CD4-positive, alpha-beta T cell treated with Interleukin-12 subunit alpha and Interleukin-12 subunit beta, for 1 hour (primary cell): ENCODE measurements around the gene MAPK13.
"Not testable (repeated sequence)": the region's sequence is repeated elsewhere in the genome, so short reads cannot be mapped to it uniquely, and the experiment has no call there.

Source experiments
- DNase-seq: peaks from one replicate; pipeline ENCODE4 v3.0.0-alpha.2; 2020

Gene MAPK13

GRCh38 chr6:36128793-36129192, 1.5 kb upstream of the MAPK13 start:
- DNase-seq, result no peak

DNA sequence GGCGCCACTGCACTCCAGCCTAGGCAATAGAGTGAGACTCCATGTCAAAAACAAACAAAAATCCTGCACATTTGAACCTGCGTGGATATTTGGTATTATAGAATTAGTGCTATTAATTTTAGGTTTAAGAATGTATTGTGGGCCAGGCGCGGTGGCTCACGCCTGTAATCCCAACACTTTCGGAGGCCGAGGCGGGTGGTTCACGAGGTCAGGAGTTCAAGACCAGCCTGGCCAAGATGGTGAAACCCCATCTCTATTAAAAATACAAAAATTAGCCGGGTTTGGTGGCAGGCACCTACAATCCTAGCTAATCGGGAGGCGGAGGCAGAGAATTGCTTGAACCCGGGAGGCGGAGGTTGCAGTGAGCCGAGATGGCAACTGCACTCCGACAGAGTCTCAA, 979 bp upstream of the MAPK13 start:
- DNase-seq, result not testable (repeated sequence)

GRCh38 chr6:36130667-36131510, 576 bp downstream of the MAPK13 start:
- DNase-seq, result peak; percentile 62

DNA sequence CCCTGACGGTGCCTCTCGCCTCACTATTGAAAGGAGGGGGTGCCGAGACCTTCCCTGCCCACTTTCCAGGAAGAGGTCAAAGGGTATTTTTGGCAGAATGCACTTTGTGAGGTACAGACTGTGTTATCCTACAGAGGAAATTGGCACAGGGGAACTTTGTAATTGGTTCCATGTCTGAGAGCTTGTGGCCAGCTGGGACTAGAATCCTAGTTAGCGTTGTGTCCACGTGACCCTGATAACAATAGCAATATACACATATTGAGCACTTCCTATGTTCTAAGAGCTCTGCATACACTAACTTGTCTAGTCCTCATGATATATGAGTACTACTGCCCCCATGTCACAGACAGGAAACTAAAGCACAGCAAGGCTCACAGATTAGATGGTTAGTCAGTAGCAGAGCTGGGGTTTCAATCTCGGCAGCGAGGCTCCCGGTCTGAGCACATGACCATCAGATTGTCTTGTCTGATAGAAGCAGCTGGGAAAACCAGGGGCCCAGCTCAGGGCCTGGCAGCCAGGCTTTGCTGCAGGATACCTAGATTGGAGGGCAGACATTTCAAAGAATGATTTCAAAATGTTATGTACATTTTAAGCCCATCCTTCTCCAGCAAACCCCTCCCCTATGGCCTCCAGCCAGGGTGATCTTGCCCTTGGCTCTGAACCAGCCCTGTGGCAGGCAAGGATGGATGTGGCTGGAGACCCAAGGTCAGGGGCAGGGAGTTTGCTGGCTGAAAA, 1.4 kb downstream of the MAPK13 start:
- DNase-seq, result peak; percentile 61

- DNase-seq, result no peak
These were observed 2.1 kb downstream of the MAPK13 start for GRCh38 chr6:36132246-36132895.

GRCh38 chr6:36133148-36133547, 2.8 kb downstream of the MAPK13 start:
- no peak for DNase-seq

- DNase-seq, result no peak
These were observed 3.6 kb downstream of the MAPK13 start for GRCh38 chr6:36133912-36134311.

GRCh38 chr6:36135053-36135731, 4.9 kb downstream of the MAPK13 start:
- DNase-seq, result no peak

GRCh38 chr6:36136034-36136433, 5.7 kb downstream of the MAPK13 start:
- DNase-seq, result no peak

DNA sequence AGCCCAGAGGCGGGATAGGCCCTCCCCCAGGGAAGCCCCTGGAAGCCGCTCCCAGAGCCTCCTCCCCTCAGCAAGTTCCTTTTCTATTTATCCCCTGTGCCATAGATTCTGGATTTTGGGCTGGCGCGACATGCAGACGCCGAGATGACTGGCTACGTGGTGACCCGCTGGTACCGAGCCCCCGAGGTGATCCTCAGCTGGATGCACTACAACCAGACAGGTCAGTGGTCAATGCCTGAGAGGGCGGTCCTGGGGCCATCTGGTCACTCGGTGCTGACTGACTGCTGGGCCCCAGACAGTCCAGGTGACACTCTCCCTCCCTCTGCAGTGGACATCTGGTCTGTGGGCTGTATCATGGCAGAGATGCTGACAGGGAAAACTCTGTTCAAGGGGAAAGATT, 6.2 kb downstream of the MAPK13 start:
- no peak for DNase-seq

DNA sequence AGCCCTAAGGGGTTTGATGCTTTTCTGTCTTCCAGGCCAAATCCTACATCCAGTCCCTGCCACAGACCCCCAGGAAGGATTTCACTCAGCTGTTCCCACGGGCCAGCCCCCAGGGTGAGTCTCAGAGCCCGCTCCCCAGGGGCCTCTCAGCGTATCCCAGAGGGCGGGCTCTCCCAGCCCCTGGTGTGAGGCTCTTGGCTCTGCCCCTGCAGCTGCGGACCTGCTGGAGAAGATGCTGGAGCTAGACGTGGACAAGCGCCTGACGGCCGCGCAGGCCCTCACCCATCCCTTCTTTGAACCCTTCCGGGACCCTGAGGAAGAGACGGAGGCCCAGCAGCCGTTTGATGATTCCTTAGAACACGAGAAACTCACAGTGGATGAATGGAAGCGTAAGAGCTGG, 8.4 kb downstream of the MAPK13 start:
- DNase-seq, result no peak

DNA sequence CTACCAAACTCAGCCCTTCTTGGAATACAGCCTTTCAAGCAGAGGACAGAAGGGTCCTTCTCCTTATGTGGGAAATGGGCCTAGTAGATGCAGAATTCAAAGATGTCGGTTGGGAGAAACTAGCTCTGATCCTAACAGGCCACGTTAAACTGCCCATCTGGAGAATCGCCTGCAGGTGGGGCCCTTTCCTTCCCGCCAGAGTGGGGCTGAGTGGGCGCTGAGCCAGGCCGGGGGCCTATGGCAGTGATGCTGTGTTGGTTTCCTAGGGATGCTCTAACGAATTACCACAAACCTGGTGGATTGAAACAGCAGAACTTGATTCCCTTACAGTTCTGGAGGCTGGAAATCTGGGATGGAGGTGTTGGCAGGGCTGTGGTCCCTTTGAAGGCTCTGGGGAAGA, 9.1 kb downstream of the MAPK13 start:
- DNase-seq, result no peak

- no peak for DNase-seq
These were observed 9.8 kb downstream of the MAPK13 start for GRCh38 chr6:36139991-36140710.

DNA sequence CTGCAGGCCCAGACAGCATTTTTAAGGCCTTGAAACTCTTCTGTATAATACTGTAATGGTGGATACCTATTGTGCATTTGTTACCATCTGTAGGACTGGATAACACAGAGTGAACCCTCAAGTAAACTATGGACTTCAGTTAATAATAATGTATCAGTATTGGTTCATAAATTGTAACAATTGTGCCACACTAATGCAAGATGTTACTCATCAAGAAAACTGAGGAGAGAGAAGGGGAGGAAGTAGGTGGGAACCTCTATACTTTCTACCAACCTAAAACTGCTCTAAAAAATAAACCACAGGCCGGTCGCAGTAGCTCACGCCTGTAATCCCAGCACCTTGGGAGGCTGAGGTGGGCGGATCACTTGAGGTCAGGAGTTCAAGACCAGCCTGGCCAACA, 10.8 kb downstream of the MAPK13 start:
- no peak for DNase-seq

- DNase-seq, result no peak
These were observed 11.6 kb downstream of the MAPK13 start for GRCh38 chr6:36141961-36142360.

- no peak for DNase-seq
These were observed 12.9 kb downstream of the MAPK13 start for GRCh38 chr6:36142971-36143838.

DNA sequence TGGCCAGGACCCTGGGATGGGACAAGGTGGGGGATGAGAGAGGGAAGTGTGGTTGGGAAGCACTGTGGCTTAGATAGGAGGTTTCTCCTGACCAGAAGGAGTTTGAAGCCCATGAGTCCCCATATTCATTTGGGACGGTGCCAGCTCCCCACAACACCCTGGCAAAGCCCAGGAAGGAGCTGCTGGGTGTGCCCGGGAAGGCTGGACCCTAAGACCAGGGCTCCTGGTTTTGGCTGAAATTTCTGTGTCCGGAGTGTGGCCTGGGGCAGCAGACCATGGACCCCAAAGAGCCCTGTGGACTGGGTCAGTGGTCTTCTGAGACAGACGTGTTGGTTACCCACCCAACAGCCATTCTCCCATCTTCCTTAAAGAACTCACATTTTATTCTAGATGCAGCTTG, 15.2 kb downstream of the MAPK13 start:
- no peak for DNase-seq

GRCh38 chr6:36147294-36147693, 17.0 kb downstream of the MAPK13 start:
- no peak for DNase-seq

DNA sequence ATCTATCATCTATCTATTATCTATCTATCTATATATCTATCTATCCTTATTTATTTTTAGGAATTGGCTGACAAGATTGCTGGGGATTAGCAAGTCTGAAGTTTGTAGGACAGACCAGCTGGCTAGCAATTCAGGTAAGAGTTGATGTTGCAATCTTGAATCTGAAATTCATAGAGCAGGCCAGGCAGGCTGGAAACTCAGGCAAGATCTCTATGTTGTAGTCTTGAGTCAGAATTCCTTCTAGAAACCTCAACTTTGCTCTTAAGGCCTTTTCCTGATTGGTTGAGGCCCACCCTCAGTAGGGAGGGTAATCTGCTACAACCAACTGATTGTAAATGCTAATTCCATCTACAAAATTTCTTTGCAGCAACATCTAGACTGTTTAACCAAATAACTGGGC, 19.2 kb downstream of the MAPK13 start:
- DNase-seq, result no peak

DNA sequence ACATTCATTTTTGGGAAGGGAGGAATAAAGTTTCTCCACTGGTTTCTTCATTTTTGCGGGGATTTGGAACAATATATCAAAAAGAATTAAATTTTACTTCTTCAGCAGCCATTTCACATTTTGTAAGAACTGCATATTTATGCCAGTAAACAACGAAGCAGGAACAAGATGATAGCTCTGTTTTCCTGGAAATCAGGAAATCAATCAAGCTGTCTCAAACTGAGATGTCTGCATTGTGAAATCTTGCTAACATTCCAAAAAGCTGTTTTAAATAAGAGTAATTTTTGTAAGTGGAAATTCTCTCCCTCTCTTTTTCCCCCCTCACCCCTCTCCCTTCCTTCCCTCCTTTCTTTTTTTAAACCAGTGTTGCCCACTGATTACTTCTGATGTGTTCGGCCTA, 20.0 kb downstream of the MAPK13 start:
- no peak for DNase-seq

- DNase-seq, result no peak
These were observed 24.0 kb downstream of the MAPK13 start for GRCh38 chr6:36154286-36154685.

GRCh38 chr6:36155662-36156061, 25.3 kb downstream of the MAPK13 start:
- DNase-seq, result no peak
